Keratinocyte (primary cell): ENCODE measurements around the gene AVPR2. TPM values are rescaled to one million over a fixed set of nuclear protein-coding genes. Genes with fewer than 3 reads are reported as not detected.

Source experiments
- DNase-seq: peaks from one replicate; pipeline ENCODE4 v3.0.0-alpha.2; 2011; ENCODE audit warnings: low read depth, missing footprints, low spot score
- FAIRE-seq: peaks from 2 replicates; lab custom pipeline; 2011; peaks lifted over from hg19 to GRCh38; lab: Jason Lieb, UNC
- H2AFZ ChIP-seq: 2 replicates; pipeline ENCODE4 v1.6.0; 2012; ENCODE audit warnings: low read length, control low read depth, inconsistent platforms; ENCODE audit not compliant: control insufficient read depth
- H3K27ac ChIP-seq: 2 replicates; pipeline ENCODE4 v1.5.1; 2011; ENCODE audit warnings: low read length; ENCODE audit not compliant: control insufficient read depth, insufficient read depth
- H3K27me3 ChIP-seq: 3 replicates; pipeline ENCODE4 v1.6.0; 2011; ENCODE audit warnings: low read length; ENCODE audit not compliant: control insufficient read depth, insufficient read depth; ENCODE audit errors: extremely low read depth
- H3K36me3 ChIP-seq, 2 experiments: 2 replicates in 1 of 2; 3 replicates in 1 of 2; pipeline ENCODE4 v1.5.1; 2011; ENCODE audit warnings: low read length in 2 of 2, mild to moderate bottlenecking in 1 of 2; ENCODE audit not compliant: control insufficient read depth in 2 of 2, insufficient read depth in 2 of 2; ENCODE audit errors: extremely low read depth in 1 of 2
- H3K4me1 ChIP-seq: 3 replicates; pipeline ENCODE4 v1.5.1; 2011; ENCODE audit warnings: low read length; ENCODE audit not compliant: control insufficient read depth, insufficient read depth; ENCODE audit errors: extremely low read depth
- H3K4me2 ChIP-seq: 3 replicates; pipeline ENCODE4 v1.6.0; 2011; ENCODE audit warnings: low read depth, low read length; ENCODE audit not compliant: control insufficient read depth, insufficient read depth; ENCODE audit errors: extremely low read depth
- H3K4me3 ChIP-seq, 3 experiments: fragments of 200-600 bp in 1 of 3; sonication (generic) in 1 of 3; 2 replicates in 2 of 3; 3 replicates in 1 of 3; pipeline ENCODE4 v1.5.1; 2011 to 2016; ENCODE audit warnings: low read length in 3 of 3, mild to moderate bottlenecking in 3 of 3, control low read depth in 2 of 3, inconsistent platforms in 1 of 3, low read depth in 1 of 3, mixed read lengths in 1 of 3, mixed run types in 1 of 3, moderate library complexity in 1 of 3; ENCODE audit not compliant: control insufficient read depth in 2 of 3, insufficient read depth in 2 of 3; ENCODE audit errors: extremely low read depth in 1 of 3
- H3K79me2 ChIP-seq: 2 replicates; pipeline ENCODE4 v1.6.0; 2012; ENCODE audit warnings: low read length; ENCODE audit not compliant: control insufficient read depth, insufficient read depth
- H3K9ac ChIP-seq: 3 replicates; pipeline ENCODE4 v1.6.0; 2011; ENCODE audit warnings: low read length; ENCODE audit not compliant: control insufficient read depth, insufficient read depth; ENCODE audit errors: extremely low read depth
- H3K9me1 ChIP-seq: 3 replicates; pipeline ENCODE4 v1.6.0; 2011; ENCODE audit warnings: low read length; ENCODE audit not compliant: control insufficient read depth, insufficient read depth; ENCODE audit errors: extremely low read depth
- H3K9me3 ChIP-seq: 2 replicates; pipeline ENCODE4 v1.5.1; 2012; ENCODE audit warnings: low read depth, low read length; ENCODE audit not compliant: control insufficient read depth
- H4K20me1 ChIP-seq: 3 replicates; pipeline ENCODE4 v1.6.0; 2011; ENCODE audit warnings: low read length; ENCODE audit not compliant: control insufficient read depth, insufficient read depth; ENCODE audit errors: extremely low read depth
- CTCF ChIP-seq, 3 experiments: IDR thresholded peaks in 1 of 3; conservative IDR thresholded peaks in 1 of 3; optimal IDR thresholded peaks in 1 of 3; 2 replicates in 2 of 3; 3 replicates in 1 of 3; pipeline versions ENCODE3 to v1.5.1; 2011; ENCODE audit warnings: low read length in 3 of 3, mild to moderate bottlenecking in 3 of 3, moderate library complexity in 2 of 3, control low read depth in 1 of 3, inconsistent platforms in 1 of 3; ENCODE audit not compliant: insufficient read depth in 2 of 3; ENCODE audit errors: extremely low read depth in 1 of 3
- EZH2 ChIP-seq: IDR thresholded peaks from one replicate; pipeline ENCODE4 v1.6.1; 2012; ENCODE audit warnings: inconsistent platforms, mild to moderate bottlenecking, low read length, moderate library complexity
- dilution Hi-C: fragments of 300-500 bp; cut with MboI; formaldehyde crosslinking; loops from one replicate; pipeline ENCODE4 v1.7.0; 2020; ENCODE audit warnings: low sequenced_read_pairs; ENCODE audit not compliant: extremely low pct_ligation_motif_present
- polyA plus RNA-seq, 5 experiments: library from polyadenylated mRNA; depleted of rRNA in 3 of 5; stranded (reverse) in 3 of 5; stranded (forward) in 1 of 5; unstranded in 1 of 5; fragments of >200 nt; gene quantifications; 1 replicate in 1 of 5; 2 replicates in 3 of 5; 3 replicates in 1 of 5; pipeline versions ENCODE4 v1.2.1 to v1.2.3, GENCODE V29; 2011 to 2012; ENCODE audit warnings: missing spikeins in 2 of 5, low read depth in 1 of 5, low replicate concordance in 1 of 5

Gene AVPR2
- polyA plus RNA-seq, 1 donor (not counting 4 experiments of a cell fraction or from before 2014, with no cell fraction given), result not detected

GRCh38 chrX:153865685-153866084, 38.8 kb upstream of the AVPR2 start:
- Histone ChIP-seq H3K4me3 (no peak overlapping the region), H3K36me3 (peaks cover 0 to 9% of the 10 kb centered on the region in 2 experiments), H3K4me2 (no peak overlapping the region), H2AFZ (no peak overlapping the region), H3K9me3 (no peaks in the 10 kb centered on the region), H3K27ac (no peak overlapping the region), H3K9me1 (no peaks in the 10 kb centered on the region), H3K27me3 (no peaks in the 10 kb centered on the region), H3K9ac (no peak overlapping the region), H3K79me2 (no peaks in the 10 kb centered on the region), H4K20me1 (no peaks in the 10 kb centered on the region), H3K4me1 (no peaks in the 10 kb centered on the region)
- TF ChIP-seq EZH2 (no peak), CTCF (optimal IDR thresholded peaks at IDR 0.05 in 1 of 3, IDR thresholded peaks at IDR 0.05 in 1 of 3, conservative IDR thresholded peaks at IDR 0.05 in 1 of 3; ENCODE audit: extremely low read depth in 1 of 3, insufficient read depth in 2 of 3, low read length in 3 of 3) (no peak)
- dilution Hi-C loops, result no loop called here
- DNase-seq (no peak), FAIRE-seq (no peak)

- TF ChIP-seq EZH2 (no peak), CTCF (optimal IDR thresholded peaks at IDR 0.05 in 1 of 3, IDR thresholded peaks at IDR 0.05 in 1 of 3, conservative IDR thresholded peaks at IDR 0.05 in 1 of 3; ENCODE audit: extremely low read depth in 1 of 3, insufficient read depth in 2 of 3, low read length in 3 of 3) (no peak)
- H3K4me2 ChIP-seq, result no peak overlapping the region
- H3K4me1 ChIP-seq, result no peaks in the 10 kb centered on the region
- no peak overlapping the region for H3K4me3 ChIP-seq
- no peaks in the 10 kb centered on the region for H3K9me3 ChIP-seq
- FAIRE-seq, result no peak
- H3K27ac ChIP-seq, result no peak overlapping the region
- H4K20me1 ChIP-seq, result no peaks in the 10 kb centered on the region
- no peak overlapping the region for H2AFZ ChIP-seq
- H3K79me2 ChIP-seq, result no peaks in the 10 kb centered on the region
- H3K27me3 ChIP-seq, result no peaks in the 10 kb centered on the region
- H3K9ac ChIP-seq, result no peak overlapping the region
- no peak for DNase-seq
- peaks cover 0 to 9% of the 10 kb centered on the region in 2 experiments for H3K36me3 ChIP-seq
- dilution Hi-C loops, result no loop called here
- H3K9me1 ChIP-seq, result no peaks in the 10 kb centered on the region
Observed at GRCh38 chrX:153866302-153867019, 38.0 kb upstream of the AVPR2 start.
